HG02943 (cell line): ENCODE measurements around the gene GSK3B.
"Not testable (repeated sequence)": the region's sequence is repeated elsewhere in the genome, so short reads cannot be mapped to it uniquely, and the experiment has no call there.

Experiments used
- ATAC-seq: cut with Tn5 transposase; IDR thresholded peaks from one replicate; pipeline ENCODE4 v1.9.1; 2021; ENCODE audit warnings: mild to moderate bottlenecking, low read depth, moderate library complexity; ENCODE audit not compliant: unreplicated experiment

GSK3B gene

DNA sequence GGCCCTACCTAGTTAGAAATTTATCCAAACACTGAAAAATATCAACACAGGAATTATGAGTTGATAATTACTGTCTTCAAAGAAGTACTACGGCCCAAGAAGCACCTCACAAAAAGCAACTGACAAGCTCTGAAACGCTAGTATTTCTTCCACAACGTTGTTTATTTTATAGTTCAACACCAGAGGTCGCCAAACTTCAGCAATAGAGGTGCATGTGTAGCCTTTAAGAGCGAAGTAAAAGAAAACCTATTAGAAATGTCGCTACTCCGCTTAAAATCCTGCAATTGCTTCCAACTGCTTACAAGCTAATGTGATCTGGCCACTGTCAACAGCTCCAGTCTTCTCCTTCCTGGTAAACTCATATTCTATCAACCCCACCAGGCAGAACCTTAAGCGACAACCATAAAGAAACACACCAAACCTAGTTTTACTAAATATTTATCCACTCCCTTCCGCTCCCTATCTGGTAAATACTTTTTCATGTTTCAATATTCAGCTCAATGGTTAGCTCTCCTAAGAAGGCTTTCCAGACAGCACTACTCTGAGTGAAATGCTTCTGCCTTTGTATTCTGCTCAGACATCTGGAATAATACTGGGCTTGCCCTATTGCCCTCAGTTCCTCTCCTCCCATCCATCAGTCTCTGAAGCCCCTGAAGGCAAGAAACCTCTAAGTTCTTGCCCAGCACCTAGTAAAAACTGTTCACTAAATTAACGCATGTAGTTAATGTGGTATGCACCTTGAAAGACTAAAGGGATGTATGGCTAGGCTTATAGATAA, 202.1 kb downstream of the GSK3B start:
- peak; percentile 73 for ATAC-seq

- not testable (repeated sequence) for ATAC-seq
These were observed 205.6 kb downstream of the GSK3B start for GRCh38 chr3:119888681-119889080.

GRCh38 chr3:119885746-119886530, 208.3 kb downstream of the GSK3B start:
- ATAC-seq: no peak

- no peak for ATAC-seq
These were observed 210.1 kb downstream of the GSK3B start for GRCh38 chr3:119884161-119884557.

DNA sequence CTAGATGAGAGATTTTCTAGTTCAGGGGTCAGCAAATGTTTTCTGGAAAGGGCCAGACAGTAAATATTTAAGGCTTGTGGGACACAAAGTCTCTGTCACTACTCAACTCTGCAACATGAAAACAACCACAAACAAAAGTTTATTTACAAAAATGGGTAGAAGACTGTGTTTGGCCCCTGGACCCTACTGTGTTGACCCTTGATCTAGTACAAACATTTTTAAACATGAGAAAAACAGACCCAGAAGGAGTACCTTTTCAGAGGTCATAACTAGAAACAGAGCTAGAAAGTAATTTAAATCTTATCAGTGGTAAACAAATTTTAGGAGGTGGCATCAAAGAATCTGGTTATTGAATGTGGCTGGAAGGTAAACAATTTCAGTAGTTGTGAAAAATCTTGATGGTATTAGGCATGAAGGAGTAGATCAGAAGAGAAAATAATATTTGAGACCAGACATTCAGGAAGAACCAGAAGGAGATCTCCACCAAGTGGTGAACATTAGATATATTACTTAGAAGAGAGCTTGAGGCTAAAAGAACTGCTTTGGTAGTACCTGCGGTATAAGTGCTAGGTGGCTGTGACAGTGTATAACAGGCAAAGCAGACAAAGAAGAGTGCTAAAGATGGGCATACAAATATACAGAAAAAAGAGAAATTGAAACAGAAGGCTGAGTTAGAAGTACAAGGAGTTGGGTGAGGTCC, 210.6 kb downstream of the GSK3B start:
- no peak for ATAC-seq

- no peak for ATAC-seq
These were observed 213.3 kb downstream of the GSK3B start for GRCh38 chr3:119880966-119881365.

GRCh38 chr3:119873646-119874045, 220.6 kb downstream of the GSK3B start:
- ATAC-seq: no peak

- ATAC-seq: no peak
These were observed 221.5 kb downstream of the GSK3B start for GRCh38 chr3:119872773-119873172.

DNA sequence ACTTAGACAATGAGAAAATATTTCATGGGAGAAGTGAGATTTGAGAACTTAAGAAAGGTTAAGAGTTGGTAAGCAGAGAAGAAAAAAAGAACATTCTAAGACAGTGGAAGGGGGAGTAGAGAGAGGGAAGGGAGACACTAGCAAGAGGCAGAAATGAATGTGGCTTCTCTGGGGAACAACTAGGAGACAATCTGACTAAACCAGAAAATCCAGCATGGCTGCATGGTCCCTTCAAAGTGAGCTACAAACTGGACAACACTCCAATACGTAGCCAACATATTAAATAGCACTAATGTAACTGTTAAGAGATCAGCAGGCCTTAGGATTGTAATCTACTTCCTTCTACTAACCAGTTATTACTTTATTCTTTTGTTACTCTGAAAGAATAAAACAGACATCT, 222.7 kb downstream of the GSK3B start:
- ATAC-seq: no peak

- no peak for ATAC-seq
These were observed 223.7 kb downstream of the GSK3B start for GRCh38 chr3:119870512-119870911.

DNA sequence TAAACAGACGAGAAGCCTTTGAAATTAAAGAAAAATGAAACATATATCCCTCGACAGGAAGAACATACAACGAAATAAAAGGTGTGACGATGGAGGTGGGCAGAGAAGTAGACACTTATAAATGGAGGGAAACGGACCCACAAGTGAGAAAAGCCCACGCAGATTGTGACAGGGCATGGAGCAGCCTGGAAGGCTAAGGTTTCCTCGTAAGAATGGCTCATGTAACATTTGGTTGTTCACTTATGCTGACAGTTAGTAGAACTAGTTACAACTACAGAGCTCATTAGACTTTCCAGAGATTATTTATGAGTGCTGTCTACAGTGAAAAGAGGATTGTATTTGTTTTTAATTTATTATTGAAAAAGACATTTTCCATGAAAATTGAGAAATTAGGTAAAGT, 229.8 kb downstream of the GSK3B start:
- no peak for ATAC-seq

- ATAC-seq: no peak
These were observed 231.6 kb downstream of the GSK3B start for GRCh38 chr3:119862616-119863015.

DNA sequence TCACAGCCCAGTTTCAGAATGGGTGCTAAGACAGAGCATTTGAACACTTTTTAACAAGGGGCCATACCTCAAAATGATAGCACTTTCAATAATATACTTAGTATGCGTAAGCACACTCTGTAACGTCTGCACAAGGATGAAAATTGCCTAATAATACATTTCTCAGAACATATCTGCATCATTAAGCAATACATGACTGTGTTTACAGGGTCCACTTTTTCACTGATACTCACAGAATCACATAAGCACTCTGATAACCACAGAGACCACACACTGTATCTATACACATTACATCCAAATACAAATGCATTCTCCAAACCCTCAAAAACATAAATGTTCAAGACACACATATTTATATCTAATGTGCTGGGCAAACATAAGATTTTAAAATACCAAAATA, 232.6 kb downstream of the GSK3B start:
- ATAC-seq: no peak

DNA sequence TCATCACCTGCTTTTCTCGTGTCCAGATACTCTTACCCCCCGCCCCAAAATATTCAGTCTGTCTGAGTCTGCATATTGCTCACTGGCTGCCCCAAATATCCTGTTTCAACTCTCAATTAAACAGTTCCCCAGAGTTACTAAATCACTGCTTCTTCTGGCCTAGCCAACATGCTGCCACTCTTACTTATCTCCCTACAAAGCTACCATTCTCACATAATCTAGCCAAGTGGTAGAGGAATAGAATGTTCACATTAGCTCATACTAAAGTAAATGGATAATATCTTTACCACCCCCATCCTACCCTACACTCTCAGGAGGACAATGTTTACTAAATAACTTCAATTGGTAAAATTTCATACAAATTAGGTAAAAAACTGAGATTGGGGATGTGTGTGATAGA, 234.5 kb downstream of the GSK3B start:
- ATAC-seq: no peak

- ATAC-seq: no peak
These were observed 235.3 kb downstream of the GSK3B start for GRCh38 chr3:119858957-119859356.

DNA sequence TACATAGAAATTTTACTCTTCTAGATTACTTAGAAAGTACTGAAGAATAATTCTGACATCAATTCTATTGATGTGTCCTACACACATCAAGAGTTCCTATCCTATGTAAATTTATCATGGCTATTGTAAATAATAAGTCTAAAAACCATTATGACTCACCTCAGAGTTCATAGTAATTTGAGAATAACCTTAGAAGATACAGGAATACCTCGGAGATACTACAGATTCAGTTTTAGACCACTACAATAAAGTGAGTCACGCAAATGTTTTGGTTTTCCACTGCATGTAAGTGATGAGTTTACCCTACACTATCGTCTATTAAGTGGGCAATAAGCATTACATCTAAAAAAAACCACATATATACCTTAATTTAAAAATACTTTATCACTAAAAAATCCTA, 237.6 kb downstream of the GSK3B start:
- no peak for ATAC-seq

GRCh38 chr3:119849126-119849525, 245.1 kb downstream of the GSK3B start:
- ATAC-seq: no peak

GRCh38 chr3:119841808-119842471, 252.3 kb downstream of the GSK3B start:
- no peak for ATAC-seq

- no peak for ATAC-seq
These were observed 258.7 kb downstream of the GSK3B start for GRCh38 chr3:119835556-119835955.

DNA sequence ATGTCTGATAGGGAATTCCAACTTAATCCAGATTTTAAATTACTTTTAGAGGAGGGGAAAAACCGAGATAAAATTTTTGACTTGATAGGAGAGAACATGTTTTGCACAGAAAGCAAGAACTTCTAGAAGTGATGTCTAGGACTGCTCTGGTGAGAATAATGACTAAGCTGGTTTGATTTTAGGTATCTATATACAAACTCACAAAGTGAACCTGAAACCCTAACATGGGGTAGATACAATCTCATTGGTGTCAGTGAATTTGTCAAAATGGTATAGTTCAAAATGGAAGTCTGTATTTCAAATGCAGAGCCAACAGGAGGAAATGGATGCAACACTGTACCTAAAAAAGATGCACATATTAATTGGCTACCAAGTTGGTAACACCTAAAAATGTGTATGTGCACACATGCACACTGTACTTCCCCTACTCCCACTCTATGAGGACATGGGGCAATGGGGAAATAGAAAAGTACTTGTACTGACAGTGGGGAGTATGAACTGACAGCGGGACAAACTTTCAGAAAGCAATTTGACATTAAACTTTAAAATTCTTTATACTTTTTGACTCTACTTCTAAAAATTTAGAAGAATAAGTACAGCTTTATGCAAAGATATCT, 259.4 kb downstream of the GSK3B start:
- ATAC-seq: no peak
